Measurements from ENCODE around the gene TBC1D26.
A peak's percentile ranks its signal among the peaks of the same experiment; 100 is the strongest.
"Not testable (repeated sequence)": the region's sequence is repeated elsewhere in the genome, so short reads cannot be mapped to it uniquely, and the experiment has no call there.

The TBC1D26 gene

GRCh38 chr17:15731900-15732299, at the start of gene TBC1D26:
TSS of gene TBC1D26 (plus strand) at chr17:15732283. CDS start at chr17:15735349, 3,066 bp downstream.
- not testable (repeated sequence) for DNase-seq

GRCh38 chr17:15683135-15683534, 48.9 kb upstream of the TBC1D26 start:
- DNase-seq = not testable (repeated sequence)

- DNase-seq = peak; percentile 74 to 75
Measured at GRCh38 chr17:15683824-15684478, 48.1 kb upstream of the TBC1D26 start, which contains the start of gene TRIM16. TSS of gene TRIM16 (minus strand) at chr17:15684311. CDS start at chr17:15651609, 32,702 bp downstream.

- DNase-seq = not testable (repeated sequence)
Measured at GRCh38 chr17:15687494-15687893, 44.6 kb upstream of the TBC1D26 start.

GRCh38 chr17:15698967-15699366, 33.1 kb upstream of the TBC1D26 start:
- not testable (repeated sequence) for DNase-seq

- DNase-seq = peak; percentile 96 to 97
Measured at GRCh38 chr17:15699413-15699924, 32.6 kb upstream of the TBC1D26 start, which contains the start of gene ZNF286A. TSS of gene ZNF286A (plus strand) at chr17:15699752. CDS start at chr17:15700330, 578 bp downstream.

- not testable (repeated sequence) for DNase-seq
Measured at GRCh38 chr17:15699937-15700336, 32.1 kb upstream of the TBC1D26 start.

- DNase-seq = not testable (repeated sequence)
Measured at GRCh38 chr17:15704239-15704638, 27.8 kb upstream of the TBC1D26 start.

GRCh38 chr17:15704813-15705212, 27.3 kb upstream of the TBC1D26 start:
- not testable (repeated sequence) for DNase-seq

- not testable (repeated sequence) for DNase-seq
Measured at GRCh38 chr17:15708879-15709278, 23.2 kb upstream of the TBC1D26 start.

GRCh38 chr17:15716601-15717563, 15.2 kb upstream of the TBC1D26 start:
- DNase-seq = not testable (repeated sequence)

- not testable (repeated sequence) for DNase-seq
Measured at GRCh38 chr17:15730535-15730934, 1.5 kb upstream of the TBC1D26 start.

GRCh38 chr17:15733174-15733789, 1.2 kb downstream of the TBC1D26 start:
- not testable (repeated sequence) for DNase-seq

GRCh38 chr17:15736578-15736977, 4.5 kb downstream of the TBC1D26 start:
- DNase-seq = not testable (repeated sequence)

GRCh38 chr17:15738066-15738465, 6.0 kb downstream of the TBC1D26 start:
- DNase-seq = no peak

GRCh38 chr17:15739259-15739658, 7.2 kb downstream of the TBC1D26 start:
- not testable (repeated sequence) for DNase-seq

- DNase-seq = not testable (repeated sequence)
Measured at GRCh38 chr17:15740041-15740440, 8.0 kb downstream of the TBC1D26 start.

GRCh38 chr17:15740570-15741120, 8.6 kb downstream of the TBC1D26 start:
- no peak for DNase-seq

- no peak for DNase-seq
Measured at GRCh38 chr17:15741624-15742023, 9.5 kb downstream of the TBC1D26 start.

- DNase-seq = no peak
Measured at GRCh38 chr17:15742051-15742795, 10.1 kb downstream of the TBC1D26 start.

GRCh38 chr17:15742921-15743320, 10.8 kb downstream of the TBC1D26 start:
- DNase-seq = no peak
